DOHH2 (cell line): ENCODE data around the gene GIGYF2.

Experiments
- H3F3A ChIP-seq: fragments of 200-600 bp; sonication (generic), shearing (Covaris generic); 2 replicates; pipeline ENCODE4 v1.6.0; 2016; ENCODE audit warnings: antibody characterized with exemption, mild to moderate bottlenecking; ENCODE audit not compliant: control insufficient read depth, insufficient read depth
- H3K27ac ChIP-seq: fragments of 200-600 bp; sonication (generic); 2 replicates; pipeline ENCODE4 v1.5.1; 2014; ENCODE audit warnings: low read depth, mild to moderate bottlenecking, low read length, moderate library complexity
- H3K27me3 ChIP-seq: fragments of 200-600 bp; sonication (generic); 2 replicates; pipeline ENCODE4 v1.6.1; 2014; ENCODE audit warnings: mild to moderate bottlenecking, low read length, mixed read lengths; ENCODE audit not compliant: control insufficient read depth
- H3K36me3 ChIP-seq: fragments of 200-600 bp; sonication (generic); 2 replicates; pipeline ENCODE4 v1.6.1; 2014; ENCODE audit warnings: mild to moderate bottlenecking, low read length, moderate library complexity, mixed read lengths; ENCODE audit not compliant: control insufficient read depth
- H3K4me1 ChIP-seq: fragments of 200-600 bp; sonication (generic); 2 replicates; pipeline ENCODE4 v1.6.1; 2014; ENCODE audit warnings: mild to moderate bottlenecking, low read length, mixed read lengths; ENCODE audit not compliant: control insufficient read depth
- H3K4me2 ChIP-seq: fragments of 200-600 bp; sonication (generic); 2 replicates; pipeline ENCODE4 v1.6.0; 2014; ENCODE audit warnings: mild to moderate bottlenecking, low read length, moderate library complexity
- H3K4me3 ChIP-seq: fragments of 200-600 bp; sonication (generic); 2 replicates; pipeline ENCODE4 v1.5.1; 2014; ENCODE audit warnings: mild to moderate bottlenecking, low read length, mixed read lengths
- H3K79me2 ChIP-seq: fragments of 200-600 bp; sonication (generic); 2 replicates; pipeline ENCODE4 v1.6.1; 2014; ENCODE audit warnings: mild to moderate bottlenecking, low read length, mixed read lengths; ENCODE audit not compliant: control insufficient read depth
- H3K9me2 ChIP-seq: fragments of 200-600 bp; sonication (generic); replicated peaks from 2 replicates; pipeline ENCODE4 v1.6.1; 2014; ENCODE audit warnings: mild to moderate bottlenecking, low read length, mixed read lengths; ENCODE audit not compliant: control insufficient read depth
- H3K9me3 ChIP-seq: fragments of 200-600 bp; sonication (generic); 2 replicates; pipeline ENCODE4 v1.6.1; 2014; ENCODE audit warnings: antibody characterized with exemption, low read length, mixed read lengths; ENCODE audit not compliant: control insufficient read depth, insufficient read depth
- H4K20me1 ChIP-seq: fragments of 200-600 bp; sonication (generic); 2 replicates; pipeline ENCODE4 v1.6.0; 2014; ENCODE audit warnings: low read depth, mild to moderate bottlenecking, antibody characterized with exemption, low read length, moderate library complexity; ENCODE audit not compliant: control insufficient read depth, insufficient read depth
- EZH2phosphoT487 ChIP-seq: fragments of 200-600 bp; sonication (generic); IDR thresholded peaks from 2 replicates; pipeline ENCODE4 v1.6.1; 2017; ENCODE audit warnings: borderline replicate concordance, mild to moderate bottlenecking, antibody characterized with exemption, low read length, moderate library complexity, mixed read lengths
- TF ChIP-seq, protein P1 (sequence below): fragments of 200-600 bp; sonication (generic); IDR thresholded peaks from one replicate; pipeline ENCODE4 v1.5.1; 2014; ENCODE audit warnings: antibody characterized with exemption, mild to moderate bottlenecking, low read depth, low read length; ENCODE audit not compliant: poor library complexity, severe bottlenecking

The GIGYF2 gene

GRCh38 chr2:232873292-232873908, 176.3 kb downstream of the GIGYF2 start:
- Histone ChIP-seq H3K9me3 (no peaks in the 10 kb centered on the region), H3K27ac (no peak overlapping the region), H3K4me1 (peaks cover 8% of the 10 kb centered on the region), H3K27me3 (peaks cover 16% of the 10 kb centered on the region), H3K36me3 (no peaks in the 10 kb centered on the region), H3K9me2 (no peaks in the 10 kb centered on the region), H3K79me2 (no peaks in the 10 kb centered on the region), H4K20me1 (no peaks in the 10 kb centered on the region), H3F3A (no peaks in the 10 kb centered on the region), H3K4me2 (no peak overlapping the region), H3K4me3 (no peak overlapping the region)
- TF ChIP-seq, protein P1, sequence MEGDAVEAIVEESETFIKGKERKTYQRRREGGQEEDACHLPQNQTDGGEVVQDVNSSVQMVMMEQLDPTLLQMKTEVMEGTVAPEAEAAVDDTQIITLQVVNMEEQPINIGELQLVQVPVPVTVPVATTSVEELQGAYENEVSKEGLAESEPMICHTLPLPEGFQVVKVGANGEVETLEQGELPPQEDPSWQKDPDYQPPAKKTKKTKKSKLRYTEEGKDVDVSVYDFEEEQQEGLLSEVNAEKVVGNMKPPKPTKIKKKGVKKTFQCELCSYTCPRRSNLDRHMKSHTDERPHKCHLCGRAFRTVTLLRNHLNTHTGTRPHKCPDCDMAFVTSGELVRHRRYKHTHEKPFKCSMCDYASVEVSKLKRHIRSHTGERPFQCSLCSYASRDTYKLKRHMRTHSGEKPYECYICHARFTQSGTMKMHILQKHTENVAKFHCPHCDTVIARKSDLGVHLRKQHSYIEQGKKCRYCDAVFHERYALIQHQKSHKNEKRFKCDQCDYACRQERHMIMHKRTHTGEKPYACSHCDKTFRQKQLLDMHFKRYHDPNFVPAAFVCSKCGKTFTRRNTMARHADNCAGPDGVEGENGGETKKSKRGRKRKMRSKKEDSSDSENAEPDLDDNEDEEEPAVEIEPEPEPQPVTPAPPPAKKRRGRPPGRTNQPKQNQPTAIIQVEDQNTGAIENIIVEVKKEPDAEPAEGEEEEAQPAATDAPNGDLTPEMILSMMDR = no peak
- TF ChIP-seq EZH2phosphoT487 = no peak

DNA sequence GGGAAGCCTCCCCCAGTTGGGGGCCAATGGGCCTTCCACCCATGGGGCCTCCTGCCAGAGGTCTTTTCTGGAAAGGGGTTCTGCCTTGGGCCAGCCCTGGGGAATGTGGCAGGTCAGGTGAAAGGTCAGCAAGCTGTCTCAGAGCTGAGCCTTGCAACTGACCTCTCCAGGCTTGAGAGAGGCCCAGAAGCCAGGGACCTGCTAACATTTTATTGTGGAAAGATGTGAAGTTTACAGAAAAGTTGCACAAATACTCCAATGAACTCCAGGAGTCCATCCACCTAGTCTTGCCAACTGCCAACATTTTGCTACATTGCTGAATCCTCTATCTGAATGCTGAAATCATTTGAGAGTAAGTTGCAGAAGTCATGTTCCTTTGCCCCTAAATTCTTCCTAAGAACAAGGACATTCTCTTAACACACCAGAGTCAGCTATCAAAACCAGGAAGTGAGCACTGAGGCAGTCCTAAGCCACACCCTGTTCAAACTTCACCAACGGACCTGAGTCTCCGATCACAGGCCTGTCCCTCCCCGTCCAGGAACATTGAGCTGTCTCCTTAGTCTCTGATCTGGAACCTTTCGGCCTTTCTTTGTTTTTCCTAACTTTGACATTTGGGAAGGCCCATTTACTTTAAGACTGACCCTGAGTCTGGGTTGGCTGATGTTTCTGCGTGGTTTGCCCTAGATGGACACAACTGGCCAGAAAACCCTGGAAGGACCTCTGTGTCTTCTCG, 176.9 kb downstream of the GIGYF2 start:
- Histone ChIP-seq H3K4me3 (no peak overlapping the region), H3K9me3 (no peaks in the 10 kb centered on the region), H3K4me1 (peaks cover 8% of the 10 kb centered on the region), H3K27me3 (peaks cover 16% of the 10 kb centered on the region), H3K9me2 (no peaks in the 10 kb centered on the region), H3K79me2 (no peaks in the 10 kb centered on the region), H3K4me2 (no peak overlapping the region), H3K36me3 (no peaks in the 10 kb centered on the region), H3K27ac (no peak overlapping the region), H3F3A (no peaks in the 10 kb centered on the region), H4K20me1 (no peaks in the 10 kb centered on the region)
- TF ChIP-seq EZH2phosphoT487 = no peak
- TF ChIP-seq, protein P1 = no peak

DNA sequence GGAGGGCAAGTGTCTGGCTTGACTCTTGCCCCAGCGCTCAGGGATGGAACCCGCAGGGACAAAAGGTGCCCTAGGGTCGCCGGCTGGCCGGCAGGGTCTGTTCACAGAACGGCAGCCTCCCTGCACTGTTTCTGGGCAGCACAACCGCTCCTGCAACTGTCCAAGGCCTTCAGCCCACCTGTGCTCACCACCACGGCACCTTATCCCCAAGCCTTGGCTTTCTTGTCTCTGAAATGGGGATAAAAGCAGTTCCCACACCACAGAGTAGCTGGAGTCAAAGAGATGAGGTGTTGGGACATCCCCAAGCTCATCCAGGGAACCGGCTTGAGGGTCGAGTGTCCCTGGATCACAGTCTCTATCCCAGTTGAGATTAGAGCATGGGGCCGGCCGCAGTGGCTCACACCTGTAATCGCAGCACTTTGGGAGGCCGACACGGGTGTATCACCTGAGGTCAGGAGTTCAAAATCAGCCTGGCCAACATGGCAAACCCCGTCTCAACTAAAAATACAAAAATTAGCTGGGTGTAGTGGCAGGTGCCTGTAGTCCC, 177.6 kb downstream of the GIGYF2 start:
- Histone ChIP-seq H4K20me1 (no peaks in the 10 kb centered on the region), H3K79me2 (no peaks in the 10 kb centered on the region), H3K9me2 (no peaks in the 10 kb centered on the region), H3K4me3 (no peak overlapping the region), H3F3A (no peaks in the 10 kb centered on the region), H3K27me3 (peaks cover 16% of the 10 kb centered on the region), H3K4me2 (no peak overlapping the region), H3K36me3 (no peaks in the 10 kb centered on the region), H3K4me1 (peaks cover 8% of the 10 kb centered on the region), H3K27ac (no peak overlapping the region), H3K9me3 (no peaks in the 10 kb centered on the region)
- TF ChIP-seq, protein P1 = no peak
- TF ChIP-seq EZH2phosphoT487 = no peak
